GM23338 (cell line): ENCODE data around the gene KIAA1755. TPM values are rescaled to one million over a fixed set of nuclear protein-coding genes. Genes with fewer than 3 reads are reported as not detected.

Experiments
- ATAC-seq: fragments of 200-7000 bp; cut with Tn5 transposase; 3 replicates; pipeline ENCODE4 v1.9.1; 2020
- DNase-seq: peaks from one replicate; pipeline ENCODE4 v3.0.0-alpha.2; 2015; ENCODE audit warnings: low spot score
- H2AFZ ChIP-seq: fragments of 200-600 bp; sonication (generic); 2 replicates; pipeline ENCODE4 v1.8.0; 2016; ENCODE audit warnings: antibody characterized with exemption, mild to moderate bottlenecking, moderate library complexity
- H3F3A ChIP-seq: fragments of 200-600 bp; sonication (generic); replicated peaks from 2 replicates; pipeline ENCODE4 v1.8.0; 2017; ENCODE audit warnings: antibody characterized with exemption, mixed run types, low read depth
- H3K27ac ChIP-seq: fragments of 200-600 bp; sonication (generic); 2 replicates; pipeline ENCODE4 v1.6.1; 2016; ENCODE audit warnings: low read depth
- H3K27me3 ChIP-seq: fragments of 200-600 bp; sonication (generic); 2 replicates; pipeline ENCODE4 v1.8.0; 2016; ENCODE audit warnings: mild to moderate bottlenecking, mixed run types, moderate library complexity; ENCODE audit not compliant: insufficient read depth
- H3K36me3 ChIP-seq: fragments of 200-600 bp; sonication (generic); 2 replicates; pipeline ENCODE4 v1.8.0; 2016; ENCODE audit warnings: mild to moderate bottlenecking; ENCODE audit not compliant: insufficient read depth
- H3K4me1 ChIP-seq: fragments of 200-600 bp; sonication (generic); 2 replicates; pipeline ENCODE4 v1.8.0; 2016; ENCODE audit warnings: mild to moderate bottlenecking, moderate library complexity; ENCODE audit not compliant: insufficient read depth
- H3K4me2 ChIP-seq: fragments of 200-600 bp; sonication (generic); 2 replicates; pipeline ENCODE4 v1.7.1; 2017; ENCODE audit warnings: mixed run types
- H3K4me3 ChIP-seq: fragments of 200-600 bp; sonication (generic); 2 replicates; pipeline ENCODE4 v1.6.1; 2016; ENCODE audit warnings: mixed run types
- H3K79me2 ChIP-seq: fragments of 200-600 bp; sonication (generic); replicated peaks from 2 replicates; pipeline ENCODE4 v1.8.0; 2017; ENCODE audit warnings: mild to moderate bottlenecking; ENCODE audit not compliant: insufficient read depth
- H3K9me2 ChIP-seq: fragments of 200-600 bp; sonication (generic); 2 replicates; pipeline ENCODE4 v1.8.0; 2017; ENCODE audit not compliant: insufficient read depth
- H4K20me1 ChIP-seq: fragments of 200-600 bp; sonication (generic); replicated peaks from 2 replicates; pipeline ENCODE4 v1.8.0; 2017; ENCODE audit warnings: mild to moderate bottlenecking; ENCODE audit not compliant: insufficient read depth
- H3K27ac Mint-ChIP-seq: 2 replicates; pipeline ENCODE4 v1.8.0; 2020; ENCODE audit warnings: inconsistent platforms, mild to moderate bottlenecking, moderate library complexity, mixed read lengths
- H3K27me3 Mint-ChIP-seq: 3 replicates; pipeline ENCODE4 v1.8.0; 2022; ENCODE audit warnings: low read depth, mild to moderate bottlenecking, moderate library complexity, mixed read lengths, inconsistent platforms; ENCODE audit not compliant: insufficient read depth, poor library complexity
- H3K36me3 Mint-ChIP-seq: 3 replicates; pipeline ENCODE4 v1.8.0; 2021; ENCODE audit warnings: low read depth, mild to moderate bottlenecking, inconsistent platforms, moderate library complexity, mixed read lengths
- H3K4me1 Mint-ChIP-seq: 3 replicates; pipeline ENCODE4 v1.8.0; 2020; ENCODE audit warnings: mild to moderate bottlenecking, inconsistent platforms, mixed read lengths
- H3K4me3 Mint-ChIP-seq: 3 replicates; pipeline ENCODE4 v1.8.0; 2021; ENCODE audit warnings: moderate library complexity, mild to moderate bottlenecking, inconsistent platforms, mixed read lengths
- H3K9me3 Mint-ChIP-seq: 3 replicates; pipeline ENCODE4 v1.8.0; 2020; ENCODE audit warnings: moderate library complexity, mild to moderate bottlenecking, inconsistent platforms, mixed read lengths
- CREB1 ChIP-seq: fragments of 250-450 bp; sonication (Bioruptor Pico); IDR thresholded peaks from 2 replicates; pipeline ENCODE4 v1.5.0; 2020; ENCODE audit warnings: low read depth, mild to moderate bottlenecking, moderate library complexity
- EZH2phosphoT487 ChIP-seq: fragments of 200-600 bp; sonication (generic); IDR thresholded peaks from one replicate; pipeline ENCODE4 v1.8.1; 2018; ENCODE audit warnings: antibody characterized with exemption; ENCODE audit not compliant: unreplicated experiment
- JUNB ChIP-seq: IDR thresholded peaks from one replicate; pipeline ENCODE4 v1.6.1; 2016; ENCODE audit warnings: antibody characterized with exemption; ENCODE audit not compliant: unreplicated experiment
- NANOG ChIP-seq: IDR thresholded peaks from 2 replicates; pipeline ENCODE4 v1.6.1; 2016; ENCODE audit warnings: antibody characterized with exemption, borderline replicate concordance
- POLR2AphosphoS5 ChIP-seq: IDR thresholded peaks from 2 replicates; pipeline ENCODE4 v1.6.1; 2016; ENCODE audit warnings: antibody characterized with exemption, low read depth
- ZNF114 ChIP-seq: fragments of 250-450 bp; sonication (Bioruptor Pico); IDR thresholded peaks from 2 replicates; pipeline ENCODE4 v1.5.0; 2020; ENCODE audit warnings: mild to moderate bottlenecking, moderate library complexity
- ZNF331 ChIP-seq: fragments of 250-450 bp; sonication (Bioruptor Pico); IDR thresholded peaks from 2 replicates; pipeline ENCODE4 v1.5.0; 2020; ENCODE audit warnings: low read depth, mild to moderate bottlenecking, moderate library complexity
- polyA plus RNA-seq: library from polyadenylated mRNA; unstranded; fragments of >200 nt; fragmentation: Nextera tagmentation; extraction: Ambion mirVana; gene quantifications from 2 replicates; pipeline ENCODE4 v1.2.1, GENCODE V29; 2016
- total RNA-seq: library from RNA; depleted of rRNA; stranded (reverse); fragments of >200 nt; shearing (Covaris generic); gene quantifications from 2 replicates; pipeline ENCODE4 v1.2.3, GENCODE V29; 2014
- TF ChIP-seq, protein P1 (sequence below): IDR thresholded peaks from 2 replicates; pipeline ENCODE4 v1.6.1; 2016; ENCODE audit warnings: antibody characterized with exemption
- TF ChIP-seq, protein P2 (sequence below): fragments of 250-450 bp; sonication (Bioruptor Pico); IDR thresholded peaks from 2 replicates; pipeline ENCODE4 v1.5.0; 2020; ENCODE audit warnings: mild to moderate bottlenecking, moderate library complexity
- TF ChIP-seq, protein P3 (sequence below): IDR thresholded peaks from one replicate; pipeline ENCODE4 v1.6.1; 2018; ENCODE audit warnings: antibody characterized with exemption; ENCODE audit not compliant: unreplicated experiment
- TF ChIP-seq, protein P4 (sequence below), 2 experiments: fragments of 200-600 bp in 1 of 2; sonication (generic) in 1 of 2; conservative IDR thresholded peaks; 2 replicates each; pipeline versions ENCODE4 v1.5.1 to v1.6.1; 2016 to 2017; ENCODE audit warnings: antibody characterized with exemption in 2 of 2, low read depth in 2 of 2, mild to moderate bottlenecking in 2 of 2, moderate library complexity in 1 of 2

The KIAA1755 gene
- total and polyA plus RNA-seq, 2 experiments from 2014 or later: 0.28 TPM; not detected in 1

DNA sequence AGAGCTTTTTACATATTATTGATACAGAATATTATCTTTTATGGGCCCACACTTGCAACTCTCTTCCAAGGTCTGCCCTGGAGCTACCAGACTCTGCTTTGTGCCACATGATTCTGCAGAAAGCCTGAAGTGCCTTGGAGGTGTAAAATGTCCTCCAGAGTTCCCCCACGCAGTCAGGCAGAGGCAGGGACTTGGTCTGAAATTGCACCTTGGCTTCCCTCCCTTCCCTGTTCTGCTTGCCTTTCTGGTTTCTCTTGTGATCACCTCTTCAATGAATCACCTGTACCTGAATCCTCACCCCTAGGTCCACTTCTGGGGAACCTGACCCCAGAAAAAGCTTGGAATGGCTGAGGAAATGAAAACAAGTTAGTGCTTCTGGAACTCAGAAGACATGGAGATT lies 52.4 kb downstream of the KIAA1755 start (continued):
- TF ChIP-seq, protein P1, sequence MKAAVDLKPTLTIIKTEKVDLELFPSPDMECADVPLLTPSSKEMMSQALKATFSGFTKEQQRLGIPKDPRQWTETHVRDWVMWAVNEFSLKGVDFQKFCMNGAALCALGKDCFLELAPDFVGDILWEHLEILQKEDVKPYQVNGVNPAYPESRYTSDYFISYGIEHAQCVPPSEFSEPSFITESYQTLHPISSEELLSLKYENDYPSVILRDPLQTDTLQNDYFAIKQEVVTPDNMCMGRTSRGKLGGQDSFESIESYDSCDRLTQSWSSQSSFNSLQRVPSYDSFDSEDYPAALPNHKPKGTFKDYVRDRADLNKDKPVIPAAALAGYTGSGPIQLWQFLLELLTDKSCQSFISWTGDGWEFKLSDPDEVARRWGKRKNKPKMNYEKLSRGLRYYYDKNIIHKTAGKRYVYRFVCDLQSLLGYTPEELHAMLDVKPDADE: no peak
- TF ChIP-seq, protein P2, sequence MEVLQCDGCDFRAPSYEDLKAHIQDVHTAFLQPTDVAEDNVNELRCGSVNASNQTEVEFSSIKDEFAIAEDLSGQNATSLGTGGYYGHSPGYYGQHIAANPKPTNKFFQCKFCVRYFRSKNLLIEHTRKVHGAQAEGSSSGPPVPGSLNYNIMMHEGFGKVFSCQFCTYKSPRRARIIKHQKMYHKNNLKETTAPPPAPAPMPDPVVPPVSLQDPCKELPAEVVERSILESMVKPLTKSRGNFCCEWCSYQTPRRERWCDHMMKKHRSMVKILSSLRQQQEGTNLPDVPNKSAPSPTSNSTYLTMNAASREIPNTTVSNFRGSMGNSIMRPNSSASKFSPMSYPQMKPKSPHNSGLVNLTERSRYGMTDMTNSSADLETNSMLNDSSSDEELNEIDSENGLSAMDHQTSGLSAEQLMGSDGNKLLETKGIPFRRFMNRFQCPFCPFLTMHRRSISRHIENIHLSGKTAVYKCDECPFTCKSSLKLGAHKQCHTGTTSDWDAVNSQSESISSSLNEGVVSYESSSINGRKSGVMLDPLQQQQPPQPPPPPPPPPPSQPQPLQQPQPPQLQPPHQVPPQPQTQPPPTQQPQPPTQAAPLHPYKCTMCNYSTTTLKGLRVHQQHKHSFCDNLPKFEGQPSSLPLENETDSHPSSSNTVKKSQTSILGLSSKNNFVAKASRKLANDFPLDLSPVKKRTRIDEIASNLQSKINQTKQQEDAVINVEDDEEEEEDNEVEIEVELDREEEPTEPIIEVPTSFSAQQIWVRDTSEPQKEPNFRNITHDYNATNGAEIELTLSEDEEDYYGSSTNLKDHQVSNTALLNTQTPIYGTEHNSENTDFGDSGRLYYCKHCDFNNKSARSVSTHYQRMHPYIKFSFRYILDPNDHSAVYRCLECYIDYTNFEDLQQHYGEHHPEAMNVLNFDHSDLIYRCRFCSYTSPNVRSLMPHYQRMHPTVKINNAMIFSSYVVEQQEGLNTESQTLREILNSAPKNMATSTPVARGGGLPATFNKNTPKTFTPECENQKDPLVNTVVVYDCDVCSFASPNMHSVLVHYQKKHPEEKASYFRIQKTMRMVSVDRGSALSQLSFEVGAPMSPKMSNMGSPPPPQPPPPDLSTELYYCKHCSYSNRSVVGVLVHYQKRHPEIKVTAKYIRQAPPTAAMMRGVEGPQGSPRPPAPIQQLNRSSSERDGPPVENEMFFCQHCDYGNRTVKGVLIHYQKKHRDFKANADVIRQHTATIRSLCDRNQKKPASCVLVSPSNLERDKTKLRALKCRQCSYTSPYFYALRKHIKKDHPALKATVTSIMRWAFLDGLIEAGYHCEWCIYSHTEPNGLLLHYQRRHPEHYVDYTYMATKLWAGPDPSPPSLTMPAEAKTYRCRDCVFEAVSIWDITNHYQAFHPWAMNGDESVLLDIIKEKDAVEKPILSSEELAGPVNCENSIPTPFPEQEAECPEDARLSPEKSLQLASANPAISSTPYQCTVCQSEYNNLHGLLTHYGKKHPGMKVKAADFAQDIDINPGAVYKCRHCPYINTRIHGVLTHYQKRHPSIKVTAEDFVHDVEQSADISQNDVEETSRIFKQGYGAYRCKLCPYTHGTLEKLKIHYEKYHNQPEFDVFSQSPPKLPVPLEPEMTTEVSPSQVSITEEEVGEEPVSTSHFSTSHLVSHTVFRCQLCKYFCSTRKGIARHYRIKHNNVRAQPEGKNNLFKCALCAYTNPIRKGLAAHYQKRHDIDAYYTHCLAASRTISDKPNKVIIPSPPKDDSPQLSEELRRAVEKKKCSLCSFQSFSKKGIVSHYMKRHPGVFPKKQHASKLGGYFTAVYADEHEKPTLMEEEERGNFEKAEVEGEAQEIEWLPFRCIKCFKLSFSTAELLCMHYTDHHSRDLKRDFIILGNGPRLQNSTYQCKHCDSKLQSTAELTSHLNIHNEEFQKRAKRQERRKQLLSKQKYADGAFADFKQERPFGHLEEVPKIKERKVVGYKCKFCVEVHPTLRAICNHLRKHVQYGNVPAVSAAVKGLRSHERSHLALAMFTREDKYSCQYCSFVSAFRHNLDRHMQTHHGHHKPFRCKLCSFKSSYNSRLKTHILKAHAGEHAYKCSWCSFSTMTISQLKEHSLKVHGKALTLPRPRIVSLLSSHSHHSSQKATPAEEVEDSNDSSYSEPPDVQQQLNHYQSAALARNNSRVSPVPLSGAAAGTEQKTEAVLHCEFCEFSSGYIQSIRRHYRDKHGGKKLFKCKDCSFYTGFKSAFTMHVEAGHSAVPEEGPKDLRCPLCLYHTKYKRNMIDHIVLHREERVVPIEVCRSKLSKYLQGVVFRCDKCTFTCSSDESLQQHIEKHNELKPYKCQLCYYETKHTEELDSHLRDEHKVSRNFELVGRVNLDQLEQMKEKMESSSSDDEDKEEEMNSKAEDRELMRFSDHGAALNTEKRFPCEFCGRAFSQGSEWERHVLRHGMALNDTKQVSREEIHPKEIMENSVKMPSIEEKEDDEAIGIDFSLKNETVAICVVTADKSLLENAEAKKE (CRISPR knock-in tag): no peak
- TF ChIP-seq JUNB: no peak
- TF ChIP-seq NANOG: no peak
- TF ChIP-seq ZNF331 (CRISPR knock-in tag): no peak

DNA sequence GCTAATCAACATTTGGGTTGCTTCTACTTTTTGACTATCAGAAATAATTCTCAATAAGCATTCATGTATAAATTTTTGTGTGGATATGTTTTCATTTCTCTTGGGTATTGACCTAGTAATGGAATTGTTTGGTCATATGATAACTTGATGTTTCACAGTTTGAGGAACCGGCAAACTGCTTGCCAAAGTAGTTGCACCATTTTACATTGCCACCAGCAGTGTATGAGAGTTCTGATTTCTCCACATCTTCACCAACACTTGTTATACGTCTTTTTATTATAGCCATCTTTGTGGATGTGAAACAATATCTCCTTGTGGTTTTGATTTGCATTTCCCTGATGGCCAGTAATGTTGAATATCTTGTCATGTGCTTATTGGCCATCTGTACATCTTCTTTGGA lies 52.9 kb downstream of the KIAA1755 start:
- no peaks in the 10 kb centered on the region for H3K9me2 ChIP-seq
- H3K27ac Mint-ChIP-seq: no peak overlapping the region
- TF ChIP-seq POLR2AphosphoS5 (no peak), NANOG (no peak), ZNF114 (CRISPR knock-in tag) (no peak), EZH2phosphoT487 (no peak), JUNB (no peak), ZNF331 (CRISPR knock-in tag) (no peak), CREB1 (CRISPR knock-in tag) (no peak)
- TF ChIP-seq, protein P1: no peak
- TF ChIP-seq, protein P3, sequence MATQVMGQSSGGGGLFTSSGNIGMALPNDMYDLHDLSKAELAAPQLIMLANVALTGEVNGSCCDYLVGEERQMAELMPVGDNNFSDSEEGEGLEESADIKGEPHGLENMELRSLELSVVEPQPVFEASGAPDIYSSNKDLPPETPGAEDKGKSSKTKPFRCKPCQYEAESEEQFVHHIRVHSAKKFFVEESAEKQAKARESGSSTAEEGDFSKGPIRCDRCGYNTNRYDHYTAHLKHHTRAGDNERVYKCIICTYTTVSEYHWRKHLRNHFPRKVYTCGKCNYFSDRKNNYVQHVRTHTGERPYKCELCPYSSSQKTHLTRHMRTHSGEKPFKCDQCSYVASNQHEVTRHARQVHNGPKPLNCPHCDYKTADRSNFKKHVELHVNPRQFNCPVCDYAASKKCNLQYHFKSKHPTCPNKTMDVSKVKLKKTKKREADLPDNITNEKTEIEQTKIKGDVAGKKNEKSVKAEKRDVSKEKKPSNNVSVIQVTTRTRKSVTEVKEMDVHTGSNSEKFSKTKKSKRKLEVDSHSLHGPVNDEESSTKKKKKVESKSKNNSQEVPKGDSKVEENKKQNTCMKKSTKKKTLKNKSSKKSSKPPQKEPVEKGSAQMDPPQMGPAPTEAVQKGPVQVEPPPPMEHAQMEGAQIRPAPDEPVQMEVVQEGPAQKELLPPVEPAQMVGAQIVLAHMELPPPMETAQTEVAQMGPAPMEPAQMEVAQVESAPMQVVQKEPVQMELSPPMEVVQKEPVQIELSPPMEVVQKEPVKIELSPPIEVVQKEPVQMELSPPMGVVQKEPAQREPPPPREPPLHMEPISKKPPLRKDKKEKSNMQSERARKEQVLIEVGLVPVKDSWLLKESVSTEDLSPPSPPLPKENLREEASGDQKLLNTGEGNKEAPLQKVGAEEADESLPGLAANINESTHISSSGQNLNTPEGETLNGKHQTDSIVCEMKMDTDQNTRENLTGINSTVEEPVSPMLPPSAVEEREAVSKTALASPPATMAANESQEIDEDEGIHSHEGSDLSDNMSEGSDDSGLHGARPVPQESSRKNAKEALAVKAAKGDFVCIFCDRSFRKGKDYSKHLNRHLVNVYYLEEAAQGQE: no peak
- TF ChIP-seq, protein P4, sequence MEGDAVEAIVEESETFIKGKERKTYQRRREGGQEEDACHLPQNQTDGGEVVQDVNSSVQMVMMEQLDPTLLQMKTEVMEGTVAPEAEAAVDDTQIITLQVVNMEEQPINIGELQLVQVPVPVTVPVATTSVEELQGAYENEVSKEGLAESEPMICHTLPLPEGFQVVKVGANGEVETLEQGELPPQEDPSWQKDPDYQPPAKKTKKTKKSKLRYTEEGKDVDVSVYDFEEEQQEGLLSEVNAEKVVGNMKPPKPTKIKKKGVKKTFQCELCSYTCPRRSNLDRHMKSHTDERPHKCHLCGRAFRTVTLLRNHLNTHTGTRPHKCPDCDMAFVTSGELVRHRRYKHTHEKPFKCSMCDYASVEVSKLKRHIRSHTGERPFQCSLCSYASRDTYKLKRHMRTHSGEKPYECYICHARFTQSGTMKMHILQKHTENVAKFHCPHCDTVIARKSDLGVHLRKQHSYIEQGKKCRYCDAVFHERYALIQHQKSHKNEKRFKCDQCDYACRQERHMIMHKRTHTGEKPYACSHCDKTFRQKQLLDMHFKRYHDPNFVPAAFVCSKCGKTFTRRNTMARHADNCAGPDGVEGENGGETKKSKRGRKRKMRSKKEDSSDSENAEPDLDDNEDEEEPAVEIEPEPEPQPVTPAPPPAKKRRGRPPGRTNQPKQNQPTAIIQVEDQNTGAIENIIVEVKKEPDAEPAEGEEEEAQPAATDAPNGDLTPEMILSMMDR (conservative IDR thresholded peaks at IDR 0.05; ENCODE audit: low read depth in 2 of 2): no peak

More for the DNA sequence above, 52.9 kb downstream of the KIAA1755 start:
- H3K4me3 Mint-ChIP-seq: no peak overlapping the region
- no peak for DNase-seq
- Histone ChIP-seq H3F3A (no peaks in the 10 kb centered on the region), H3K27me3 (no peaks in the 10 kb centered on the region), H3K36me3 (no peaks in the 10 kb centered on the region), H3K4me2 (no peak overlapping the region), H3K4me1 (no peaks in the 10 kb centered on the region), H4K20me1 (no peaks in the 10 kb centered on the region), H3K27ac (no peak overlapping the region), H2AFZ (no peak overlapping the region), H3K79me2 (no peaks in the 10 kb centered on the region), H3K4me3 (no peak overlapping the region)
- H3K4me1 Mint-ChIP-seq: 0 out of 3 replicates have a peak, but pooled peaks cover 4% of the 10 kb centered on the region
- peaks cover 1% of the 10 kb centered on the region for H3K27me3 Mint-ChIP-seq
- no peak for ATAC-seq
- no peaks in the 10 kb centered on the region for H3K36me3 Mint-ChIP-seq
- peaks cover 2% of the 10 kb centered on the region; the same call in 1 of the 3 replicates for H3K9me3 Mint-ChIP-seq
